Activated CD4-positive, alpha-beta T cell treated with anti-CD3 and anti-CD28 coated beads for 36 hours (primary cell): ENCODE data around the gene ZNF524. TPM values are rescaled to one million over a fixed set of nuclear protein-coding genes. Genes with fewer than 3 reads are reported as not detected.

ENCODE experiments used
- ATAC-seq: fragments of 200-7000 bp; cut with Tn5 transposase; one replicate; pipeline ENCODE4 v1.10.0; 2021; ENCODE audit warnings: mild to moderate bottlenecking, moderate library complexity
- CTCF ChIA-PET: fragments of 350-600 bp; sonication (Branson Sonifier 250); formaldehyde crosslinking; loops from one replicate; lab custom pipeline; 2021; ENCODE audit warnings: antibody characterized with exemption; lab: Charles Lee
- POLR2A ChIA-PET: fragments of 350-600 bp; sonication (Branson Sonifier 250); formaldehyde crosslinking; loops from one replicate; lab custom pipeline; 2021; ENCODE audit warnings: antibody characterized with exemption, inconsistent platforms; lab: Charles Lee
- DNase-seq: peaks from one replicate; pipeline ENCODE4 v3.0.0-alpha.2; 2020
- H3K27ac Mint-ChIP-seq: one replicate; pipeline ENCODE4 v1.8.0; 2021; ENCODE audit warnings: mixed read lengths
- H3K27me3 Mint-ChIP-seq: one replicate; pipeline ENCODE4 v1.8.0; 2021; ENCODE audit warnings: mixed read lengths
- H3K36me3 Mint-ChIP-seq: one replicate; pipeline ENCODE4 v1.8.0; 2021; ENCODE audit warnings: low read depth, mixed read lengths
- H3K4me1 Mint-ChIP-seq: one replicate; pipeline ENCODE4 v1.8.0; 2021; ENCODE audit warnings: mixed read lengths
- H3K4me3 Mint-ChIP-seq: one replicate; pipeline ENCODE4 v1.8.0; 2021; ENCODE audit warnings: mild to moderate bottlenecking, moderate library complexity, mixed read lengths
- H3K9me3 Mint-ChIP-seq: one replicate; pipeline ENCODE4 v1.8.0; 2021; ENCODE audit warnings: low read depth, mixed read lengths
- intact Hi-C, 2 experiments: fragments of 100-400 bp; cut with DNase I in 1 of 2; cut with micrococcal nuclease in 1 of 2; formaldehyde crosslinking; loops; one replicate each; pipeline versions ENCODE4 v1.14.2 to v1.15.1; 2022 to 2024; cut with DNase I, micrococcal nuclease
- total RNA-seq, 2 experiments: library from RNA; stranded (reverse); gene quantifications; one replicate each; pipeline ENCODE4 v1.2.3, GENCODE V29; 2021

Gene ZNF524
- total RNA-seq, 2 experiments from 2014 or later = 16.2 to 18.6 TPM

DNA sequence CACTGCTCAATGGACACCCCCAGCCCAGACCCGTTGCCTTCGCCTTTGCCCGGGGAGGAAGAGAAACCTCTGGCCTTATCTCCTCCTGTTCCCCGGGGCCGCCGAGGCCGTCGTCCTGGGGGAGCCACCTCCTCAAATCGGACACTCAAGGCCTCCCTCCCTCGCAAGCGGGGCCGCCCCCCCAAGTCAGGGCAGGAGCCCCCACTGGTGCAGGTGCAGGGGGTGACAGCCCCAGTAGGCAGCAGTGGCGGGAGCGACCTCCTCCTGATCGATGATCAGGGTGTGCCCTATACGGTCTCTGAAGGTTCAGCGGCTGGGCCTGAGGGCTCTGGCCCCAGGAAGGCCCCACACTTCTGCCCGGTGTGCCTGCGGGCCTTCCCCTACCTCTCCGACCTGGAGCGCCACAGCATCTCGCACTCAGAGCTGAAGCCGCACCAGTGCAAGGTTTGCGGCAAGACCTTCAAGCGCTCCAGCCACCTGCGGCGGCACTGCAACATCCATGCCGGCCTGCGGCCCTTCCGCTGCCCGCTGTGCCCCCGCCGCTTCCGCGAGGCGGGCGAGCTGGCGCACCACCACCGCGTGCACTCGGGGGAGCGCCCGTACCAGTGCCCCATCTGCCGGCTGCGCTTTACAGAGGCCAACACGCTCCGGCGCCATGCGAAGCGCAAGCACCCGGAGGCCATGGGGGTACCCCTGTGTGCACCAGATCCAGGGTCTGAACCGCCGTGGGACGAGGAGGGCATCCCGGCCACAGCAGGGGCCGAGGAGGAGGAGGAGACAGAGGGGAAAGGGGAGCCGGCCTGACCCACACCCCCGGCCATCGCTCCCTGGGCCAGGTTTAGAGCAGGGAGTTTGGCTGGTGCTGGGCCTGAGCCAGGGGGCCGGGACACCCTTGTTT, 2.3 kb downstream of the ZNF524 start:
- Mint-ChIP-seq H3K4me1 (peaks cover 44% of the 10 kb centered on the region), H3K27ac (no peak overlapping the region), H3K36me3 (peaks cover 25% of the 10 kb centered on the region), H3K27me3 (no peaks in the 10 kb centered on the region), H3K4me3 (no peak overlapping the region), H3K9me3 (no peaks in the 10 kb centered on the region)
- DNase-seq (no peak), ATAC-seq (no peak)
- CTCF ChIA-PET = no interaction called here
- intact Hi-C loops = loop anchor here in 1 of 2 experiments (10.0 kb wide), 1 partner anchor 438 kb away; the partner anchor contains the start of gene DNAAF3
- POLR2A ChIA-PET = interaction anchor here (0.7 kb wide), 1 partner anchor 201 kb away, joined by 3 read pairs; no protein-coding TSS in a partner anchor

DNA sequence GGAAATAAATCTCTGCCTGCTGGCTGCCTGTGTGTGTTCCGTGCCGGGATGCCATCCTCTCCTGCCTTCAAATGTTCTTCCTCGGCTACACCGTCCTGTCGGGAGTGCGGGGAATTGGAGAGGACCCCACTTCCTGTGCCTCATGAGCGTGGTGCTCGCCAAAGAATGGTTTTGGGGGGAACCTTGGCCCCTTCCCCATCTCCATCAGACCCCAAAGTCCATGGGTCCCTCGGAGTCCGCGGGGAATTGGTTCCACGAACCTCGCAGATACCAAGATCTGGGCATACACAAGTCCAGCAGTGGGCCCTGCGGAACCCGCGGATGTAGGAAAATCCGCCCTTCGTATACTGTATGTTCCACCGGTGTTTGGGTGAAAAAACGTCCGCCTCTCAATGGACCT, 3.0 kb downstream of the ZNF524 start:
- POLR2A ChIA-PET = no interaction called here
- Mint-ChIP-seq H3K9me3 (no peaks in the 10 kb centered on the region), H3K36me3 (peaks cover 27% of the 10 kb centered on the region), H3K4me3 (peak overlapping the region; percentile 30), H3K4me1 (peaks cover 49% of the 10 kb centered on the region), H3K27me3 (no peaks in the 10 kb centered on the region), H3K27ac (no peak overlapping the region)
- DNase-seq = no peak
- intact Hi-C loops = loop anchor here in 1 of 2 experiments (10.0 kb wide), 1 partner anchor 438 kb away; the partner anchor contains the start of gene DNAAF3
- ATAC-seq = no peak
- CTCF ChIA-PET = no interaction called here

GRCh38 chr19:55603581-55604292, 3.6 kb downstream of the ZNF524 start:
- peak overlapping the region; percentile 30 for H3K4me3 Mint-ChIP-seq
- peak overlapping the region; percentile 96 for H3K27ac Mint-ChIP-seq
- POLR2A ChIA-PET = no interaction called here
- no peaks in the 10 kb centered on the region for H3K9me3 Mint-ChIP-seq
- H3K27me3 Mint-ChIP-seq = no peaks in the 10 kb centered on the region
- peaks cover 26% of the 10 kb centered on the region for H3K36me3 Mint-ChIP-seq
- H3K4me1 Mint-ChIP-seq = peaks cover 50% of the 10 kb centered on the region
- ATAC-seq (no peak), DNase-seq (peak; percentile 36)
- intact Hi-C loops = loop anchor here in 1 of 2 experiments (10.0 kb wide), 1 partner anchor 439 kb away; the partner anchor contains the start of gene DNAAF3
- CTCF ChIA-PET = interaction anchor here (0.8 to 4.1 kb wide), 3 partner anchors 18 to 28 kb away, joined by 3 to 33 read pairs (median 3); no protein-coding TSS in a partner anchor

GRCh38 chr19:55605207-55605636, 5.1 kb downstream of the ZNF524 start:
- intact Hi-C loops = loop anchor here (1.0 to 10.0 kb wide), 16 partner anchors 18 to 1468 kb away; partner anchors contain the start of genes CNOT3 (in 1 of the 2), DNAAF3 (in 1 of the 2), ISOC2 (in 1 of the 2) and KMT5C (in 1 of the 2)
- no peaks in the 10 kb centered on the region for H3K27me3 Mint-ChIP-seq
- ATAC-seq = peak; percentile 87
- peak overlapping the region; percentile 96 for H3K27ac Mint-ChIP-seq
- ChIA-PET POLR2A (no interaction called here), CTCF (interaction anchor here (0.6 to 4.1 kb wide), 9 partner anchors 15 to 669 kb away, joined by 3 to 33 read pairs (median 10); partner anchors contain the start of genes KMT5C and ZNF784)
- H3K36me3 Mint-ChIP-seq = peaks cover 34% of the 10 kb centered on the region
- peaks cover 57% of the 10 kb centered on the region for H3K4me1 Mint-ChIP-seq
- DNase-seq = peak; percentile 100
- H3K4me3 Mint-ChIP-seq = peak overlapping the region; percentile 88
- H3K9me3 Mint-ChIP-seq = no peaks in the 10 kb centered on the region

DNA sequence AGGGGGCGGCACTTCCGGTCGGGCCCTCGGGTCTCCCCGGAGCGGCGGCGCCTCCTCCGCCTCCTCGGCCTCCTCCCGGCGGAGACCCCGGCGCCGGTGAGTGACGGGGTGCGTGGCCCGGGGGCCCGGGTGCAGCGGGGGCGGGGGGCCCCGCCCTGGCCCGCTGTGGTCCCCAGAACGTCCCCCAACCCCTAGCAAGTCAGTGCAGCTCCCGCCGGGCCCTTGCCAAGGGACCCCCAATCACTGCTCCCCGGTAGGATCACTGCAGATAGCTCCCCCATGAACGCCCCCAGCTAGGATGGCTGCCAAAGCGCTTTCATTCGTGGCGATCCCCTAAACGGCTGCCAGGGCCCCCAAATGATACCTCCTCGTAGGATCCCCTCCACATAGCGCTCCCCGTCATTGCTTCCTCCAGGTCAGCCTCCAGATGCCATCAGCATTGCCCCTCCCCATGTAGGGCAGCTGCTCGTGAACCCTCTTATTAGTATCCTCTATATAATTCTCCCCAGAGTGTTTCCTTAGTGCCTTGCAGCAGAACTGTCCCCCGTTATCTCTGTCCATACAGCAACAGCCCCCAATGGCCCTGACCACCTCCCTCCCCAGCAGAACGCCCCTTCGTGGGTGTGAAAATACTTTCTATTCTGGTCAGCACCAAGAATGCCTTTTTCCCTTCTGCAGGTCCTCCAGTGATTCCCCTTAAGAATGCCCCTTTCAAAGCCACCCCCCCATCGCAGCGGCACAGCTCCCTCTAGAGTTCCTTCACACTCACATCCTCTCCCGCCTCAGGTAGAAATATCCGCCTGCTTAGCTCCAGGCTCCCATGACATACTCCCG, 5.8 kb downstream of the ZNF524 start, which contains the start of gene ZNF865:
TSS of gene ZNF865 (plus strand) at position 11 of the 834 bp plus-strand sequence. CDS start 7,972 bp downstream, outside the sequence.
- Mint-ChIP-seq H3K27ac (peak within 1 kb of the TSS; percentile 96), H3K27me3 (no peaks in the 10 kb centered on the region), H3K4me1 (peaks cover 60% of the 10 kb centered on the region), H3K36me3 (peaks cover 34% of the 10 kb centered on the region), H3K9me3 (no peaks in the 10 kb centered on the region), H3K4me3 (peak within 1 kb of the TSS; percentile 88)
- ChIA-PET CTCF (interaction anchor here (0.6 to 4.1 kb wide), 26 partner anchors 9 to 669 kb away, joined by 3 to 33 read pairs (median 4); partner anchors contain the start of genes KMT5C, ZNF628 and ZNF784), POLR2A (interaction anchor here (1.1 to 1.6 kb wide), 2 partner anchors 15 to 1157 kb away, joined by 4 read pairs; partner anchors contain the start of gene LENG8)
- ATAC-seq (peak; percentile 46), DNase-seq (peak; percentile 88)
- intact Hi-C loops = loop anchor here (1.0 to 10.0 kb wide), 18 partner anchors 15 to 1469 kb away; partner anchors contain the start of genes CNOT3 (in 1 of the 2), DNAAF3 (in 1 of the 2), ISOC2 (in 1 of the 2) and KMT5C (in 1 of the 2)

- peak overlapping the region; percentile 88 for H3K4me3 Mint-ChIP-seq
- peaks cover 34% of the 10 kb centered on the region for H3K36me3 Mint-ChIP-seq
- intact Hi-C loops = loop anchor here (1.0 to 10.0 kb wide), 4 partner anchors 14 to 442 kb away; partner anchors contain the start of genes DNAAF3 (in 1 of the 2), ZNF580 (in 1 of the 2) and ZNF581 (in 1 of the 2)
- peak overlapping the region; percentile 92 for H3K27ac Mint-ChIP-seq
- no peaks in the 10 kb centered on the region for H3K9me3 Mint-ChIP-seq
- ATAC-seq (no peak), DNase-seq (no peak)
- POLR2A ChIA-PET = interaction anchor here (1.1 to 1.6 kb wide), 2 partner anchors 14 to 1158 kb away, joined by 4 read pairs; partner anchors contain the start of gene LENG8
- CTCF ChIA-PET = interaction anchor here (0.6 to 4.1 kb wide), 24 partner anchors 9 to 267 kb away, joined by 3 to 33 read pairs (median 4); partner anchors contain the start of genes KMT5C, ZNF628 and ZNF784
- peaks cover 55% of the 10 kb centered on the region for H3K4me1 Mint-ChIP-seq
- no peaks in the 10 kb centered on the region for H3K27me3 Mint-ChIP-seq
Measured at GRCh38 chr19:55606471-55606787, 6.3 kb downstream of the ZNF524 start.

DNA sequence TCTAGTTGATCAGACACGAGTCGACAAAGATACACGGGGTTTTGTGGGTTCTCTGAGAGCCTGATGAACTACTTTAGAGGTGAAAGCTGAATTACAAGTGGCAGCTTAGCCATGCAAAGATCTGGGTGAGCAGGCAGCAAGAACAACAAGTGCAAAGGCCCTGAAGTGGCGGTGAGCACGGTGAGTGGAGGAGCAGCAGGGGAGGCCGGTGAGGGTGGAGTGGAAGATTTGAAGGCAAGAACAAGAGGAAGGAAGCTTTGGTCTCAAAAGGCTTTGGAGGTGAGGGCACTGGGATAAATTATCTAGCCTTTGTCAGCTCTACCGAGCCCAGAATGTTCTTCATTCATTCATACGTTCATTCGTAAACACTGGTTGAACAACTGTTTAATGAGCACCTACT, 6.7 kb downstream of the ZNF524 start:
- Mint-ChIP-seq H3K27ac (peak overlapping the region; percentile 92), H3K9me3 (no peaks in the 10 kb centered on the region), H3K4me1 (peaks cover 55% of the 10 kb centered on the region), H3K36me3 (peaks cover 32% of the 10 kb centered on the region), H3K27me3 (no peaks in the 10 kb centered on the region), H3K4me3 (peak overlapping the region; percentile 88)
- intact Hi-C loops = loop anchor here (1.0 to 10.0 kb wide), 4 partner anchors 14 to 442 kb away; partner anchors contain the start of genes DNAAF3 (in 1 of the 2), ZNF580 (in 1 of the 2) and ZNF581 (in 1 of the 2)
- ATAC-seq (no peak), DNase-seq (no peak)
- CTCF ChIA-PET = interaction anchor here (0.6 to 4.1 kb wide), 23 partner anchors 10 to 267 kb away, joined by 3 to 33 read pairs (median 4); partner anchors contain the start of genes KMT5C, ZNF628 and ZNF784
- POLR2A ChIA-PET = interaction anchor here (1.1 to 1.6 kb wide), 2 partner anchors 14 to 1158 kb away, joined by 4 read pairs; partner anchors contain the start of gene LENG8

DNA sequence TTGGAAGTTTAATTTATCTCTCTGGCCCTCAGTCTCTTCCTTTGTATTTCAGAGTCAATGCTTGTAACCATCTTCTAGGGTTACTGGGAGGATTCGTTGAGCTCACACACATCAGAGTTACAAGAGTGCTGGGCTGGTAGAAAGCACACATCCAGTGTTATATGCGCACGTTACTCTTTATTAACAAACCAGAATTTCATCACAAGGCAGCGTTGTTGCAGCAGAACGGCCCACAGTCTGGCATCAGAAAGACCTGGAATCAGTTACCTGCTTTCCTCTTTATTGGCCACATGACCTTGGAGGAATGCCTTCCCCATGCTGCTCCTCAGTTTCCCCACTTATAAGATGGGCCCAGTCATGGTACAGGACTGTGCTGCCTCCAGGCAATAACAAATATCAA, 9.2 kb downstream of the ZNF524 start:
- Mint-ChIP-seq H3K9me3 (no peaks in the 10 kb centered on the region), H3K36me3 (peaks cover 29% of the 10 kb centered on the region), H3K4me1 (peaks cover 51% of the 10 kb centered on the region), H3K4me3 (no peak overlapping the region), H3K27ac (no peak overlapping the region), H3K27me3 (no peaks in the 10 kb centered on the region)
- ATAC-seq (no peak), DNase-seq (no peak)
- ChIA-PET CTCF (interaction anchor here (1.2 to 2.9 kb wide), 2 partner anchors 23 to 468 kb away, joined by 4 to 9 read pairs; no protein-coding TSS in a partner anchor), POLR2A (no interaction called here)
- intact Hi-C loops = loop anchor here (5.0 to 10.0 kb wide), 2 partner anchors 33 to 445 kb away; partner anchors contain the start of genes DNAAF3 (in 1 of the 2), ZNF580 (in 1 of the 2) and ZNF581 (in 1 of the 2)

DNA sequence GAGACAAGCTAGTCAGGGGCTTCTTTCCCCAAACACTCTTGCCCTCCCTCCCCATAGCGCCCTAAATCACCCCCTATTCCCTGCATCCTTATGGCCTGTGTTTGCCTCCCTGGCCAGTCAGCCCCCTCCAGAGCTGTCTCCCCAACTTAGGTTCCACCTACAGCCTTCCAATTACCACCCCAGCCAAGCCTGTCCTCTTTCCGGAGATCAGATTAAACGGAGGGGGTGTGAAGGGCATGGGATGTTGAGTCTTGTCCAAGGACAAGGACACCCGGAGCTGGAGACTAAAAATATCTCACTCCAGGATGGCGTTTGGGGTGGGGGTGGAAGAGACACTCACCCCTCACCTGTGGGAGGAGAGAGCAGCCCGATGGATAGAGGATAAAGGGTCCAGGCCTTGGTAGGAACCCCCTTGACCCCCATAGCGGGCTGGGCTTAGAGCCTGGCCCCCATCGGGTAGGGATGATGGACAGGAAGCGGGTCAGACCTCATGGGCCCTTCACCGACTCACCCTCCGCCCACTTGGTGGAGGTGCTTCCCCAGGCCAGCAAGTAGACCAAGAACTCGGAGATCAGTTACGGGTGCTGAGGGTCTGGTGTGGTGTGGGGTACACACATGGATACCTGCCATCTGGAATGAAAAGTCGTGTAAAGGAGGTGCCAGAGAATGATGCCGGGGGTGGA, 11.4 kb downstream of the ZNF524 start:
- intact Hi-C loops = no loop called here
- ATAC-seq (no peak), DNase-seq (no peak)
- CTCF ChIA-PET = interaction anchor here (1.4 kb wide), 1 partner anchor 46 kb away, joined by 3 read pairs; no protein-coding TSS in a partner anchor
- Mint-ChIP-seq H3K9me3 (no peaks in the 10 kb centered on the region), H3K27me3 (no peaks in the 10 kb centered on the region), H3K4me1 (peaks cover 39% of the 10 kb centered on the region), H3K4me3 (no peak overlapping the region), H3K27ac (peak overlapping the region; percentile 24), H3K36me3 (peaks cover 30% of the 10 kb centered on the region)
- POLR2A ChIA-PET = no interaction called here
